ENCODE data around the gene C2orf76.

DNA sequence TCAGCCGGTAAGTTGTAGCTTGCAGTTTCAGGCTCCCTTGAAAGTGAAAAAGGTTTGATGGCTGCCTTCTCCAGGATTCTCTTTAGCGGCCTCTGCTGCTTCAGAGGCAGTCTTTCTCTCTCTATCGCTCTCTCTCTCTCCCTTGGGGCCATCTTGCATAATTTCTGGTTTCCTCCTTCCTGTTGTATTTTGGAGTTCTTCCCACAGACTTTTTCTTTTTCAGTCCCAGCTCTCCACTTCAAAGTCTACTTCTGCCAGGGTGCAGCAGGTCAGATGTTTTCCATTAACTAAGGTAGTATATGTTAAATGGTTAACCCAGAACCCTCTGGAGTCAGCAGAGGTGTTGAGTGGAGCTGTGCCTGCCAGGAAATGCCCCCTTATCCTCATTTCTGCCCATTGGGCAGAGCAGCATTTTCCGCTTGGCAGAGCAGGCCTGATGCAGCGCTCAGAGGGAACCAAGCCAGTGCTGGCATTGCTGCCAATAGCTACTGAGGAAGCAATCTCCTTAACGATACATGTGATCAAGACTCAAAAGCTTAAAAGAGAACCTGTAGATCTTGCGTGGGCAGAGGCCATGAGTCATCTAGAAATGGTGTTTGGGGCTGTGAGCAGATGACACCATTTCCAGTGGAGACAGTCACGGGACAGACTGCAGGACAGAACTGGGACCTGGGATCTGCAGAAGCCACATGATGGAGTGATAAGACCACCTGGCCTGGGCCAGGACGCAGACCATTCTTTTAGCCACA is 20.9 kb upstream of the C2orf76 start:
- TF ChIP-seq, protein P1, sequence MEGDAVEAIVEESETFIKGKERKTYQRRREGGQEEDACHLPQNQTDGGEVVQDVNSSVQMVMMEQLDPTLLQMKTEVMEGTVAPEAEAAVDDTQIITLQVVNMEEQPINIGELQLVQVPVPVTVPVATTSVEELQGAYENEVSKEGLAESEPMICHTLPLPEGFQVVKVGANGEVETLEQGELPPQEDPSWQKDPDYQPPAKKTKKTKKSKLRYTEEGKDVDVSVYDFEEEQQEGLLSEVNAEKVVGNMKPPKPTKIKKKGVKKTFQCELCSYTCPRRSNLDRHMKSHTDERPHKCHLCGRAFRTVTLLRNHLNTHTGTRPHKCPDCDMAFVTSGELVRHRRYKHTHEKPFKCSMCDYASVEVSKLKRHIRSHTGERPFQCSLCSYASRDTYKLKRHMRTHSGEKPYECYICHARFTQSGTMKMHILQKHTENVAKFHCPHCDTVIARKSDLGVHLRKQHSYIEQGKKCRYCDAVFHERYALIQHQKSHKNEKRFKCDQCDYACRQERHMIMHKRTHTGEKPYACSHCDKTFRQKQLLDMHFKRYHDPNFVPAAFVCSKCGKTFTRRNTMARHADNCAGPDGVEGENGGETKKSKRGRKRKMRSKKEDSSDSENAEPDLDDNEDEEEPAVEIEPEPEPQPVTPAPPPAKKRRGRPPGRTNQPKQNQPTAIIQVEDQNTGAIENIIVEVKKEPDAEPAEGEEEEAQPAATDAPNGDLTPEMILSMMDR (IDR thresholded peaks at IDR 0.05; ENCODE audit: borderline replicate concordance, extremely low read depth, low read length, poor library complexity, severe bottlenecking): peak; percentile 55
- no peak for TF ChIP-seq EZH2 (IDR thresholded peaks at IDR 0.05; ENCODE audit: borderline replicate concordance, low read depth, low read length, severe bottlenecking)
